GM19023 (cell line): ENCODE measurements around the gene CMSS1.
A peak's percentile ranks its signal among the peaks of the same experiment; 100 is the strongest.

ENCODE experiments used
- ATAC-seq: cut with Tn5 transposase; IDR thresholded peaks from one replicate; pipeline ENCODE4 v1.9.1; 2021; ENCODE audit warnings: mild to moderate bottlenecking, moderate library complexity; ENCODE audit not compliant: unreplicated experiment

The CMSS1 gene

GRCh38 chr3:99872923-99873254 lies 55.2 kb downstream of the CMSS1 start:
- peak; percentile 40 for ATAC-seq

GRCh38 chr3:99873269-99874102 lies 55.8 kb downstream of the CMSS1 start:
- ATAC-seq: no peak

GRCh38 chr3:99874237-99875002 lies 56.8 kb downstream of the CMSS1 start:
- no peak for ATAC-seq

GRCh38 chr3:99875581-99875928 lies 57.9 kb downstream of the CMSS1 start:
- no peak for ATAC-seq

- peak; percentile 94 for ATAC-seq
These were observed 58.5 kb downstream of the CMSS1 start for GRCh38 chr3:99875929-99876841.

GRCh38 chr3:99877031-99877579 lies 59.4 kb downstream of the CMSS1 start:
- ATAC-seq: no peak

GRCh38 chr3:99878005-99878404 lies 60.3 kb downstream of the CMSS1 start:
- no peak for ATAC-seq

GRCh38 chr3:99879275-99879674 lies 61.6 kb downstream of the CMSS1 start:
- no peak for ATAC-seq

GRCh38 chr3:99881121-99881524 lies 63.5 kb downstream of the CMSS1 start:
- no peak for ATAC-seq

- no peak for ATAC-seq
These were observed 64.9 kb downstream of the CMSS1 start for GRCh38 chr3:99882436-99883137.

GRCh38 chr3:99883138-99883461 lies 65.4 kb downstream of the CMSS1 start:
- no peak for ATAC-seq

- ATAC-seq: no peak
These were observed 66.0 kb downstream of the CMSS1 start for GRCh38 chr3:99883693-99884092.

GRCh38 chr3:99884484-99884883 lies 66.8 kb downstream of the CMSS1 start:
- ATAC-seq: no peak

GRCh38 chr3:99885085-99885484 lies 67.4 kb downstream of the CMSS1 start:
- ATAC-seq: no peak

- no peak for ATAC-seq
These were observed 68.2 kb downstream of the CMSS1 start for GRCh38 chr3:99885851-99886250.

- ATAC-seq: no peak
These were observed 74.1 kb downstream of the CMSS1 start for GRCh38 chr3:99891610-99892285.

GRCh38 chr3:99892332-99892731 lies 74.7 kb downstream of the CMSS1 start:
- ATAC-seq: no peak

- ATAC-seq: no peak
These were observed 77.6 kb downstream of the CMSS1 start for GRCh38 chr3:99895131-99895696.

GRCh38 chr3:99895703-99896441 lies 78.2 kb downstream of the CMSS1 start:
- no peak for ATAC-seq
